HepG2 (cell line): Measurements from ENCODE around the gene GMEB2. TPM values are rescaled to one million over a fixed set of nuclear protein-coding genes. Genes with fewer than 3 reads are reported as not detected.

Experiments
- AHR ChIP-seq: IDR thresholded peaks from 2 replicates; pipeline ENCODE4 v1.6.1; 2018; ENCODE audit warnings: missing genetic modification reagents, missing compliant biosample characterization
- ARNT ChIP-seq: fragments of 450-650 bp; IDR thresholded peaks from 2 replicates; pipeline ENCODE4 v1.6.1; 2017
- DNMT3B ChIP-seq: conservative IDR thresholded peaks from 2 replicates; pipeline ENCODE4 v1.6.1; 2016; ENCODE audit warnings: missing biosample characterization, control low read depth
- ETV6 ChIP-seq: sonication (generic); formaldehyde crosslinking; conservative IDR thresholded peaks from 2 replicates; pipeline ENCODE4 v1.4.0; 2020; ENCODE audit warnings: missing genetic modification reagents
- HES4 ChIP-seq: sonication (generic); formaldehyde crosslinking; IDR thresholded peaks from 2 replicates; pipeline ENCODE4 v1.9.0; 2021; ENCODE audit warnings: mild to moderate bottlenecking, missing genetic modification reagents, borderline replicate concordance
- ISX ChIP-seq: sonication (generic); formaldehyde crosslinking; conservative IDR thresholded peaks from 2 replicates; pipeline ENCODE4 v1.5.0; 2020; ENCODE audit warnings: missing genetic modification reagents
- JUND ChIP-seq: sonication (generic); formaldehyde crosslinking; IDR thresholded peaks from 2 replicates; pipeline ENCODE4 v1.8.0; 2022; ENCODE audit warnings: mild to moderate bottlenecking, missing genetic modification reagents
- KDM5A ChIP-seq: fragments of 200-600 bp; sonication (generic); IDR thresholded peaks from 2 replicates; pipeline ENCODE4 v1.7.0; 2018; ENCODE audit warnings: antibody characterized with exemption, mild to moderate bottlenecking, low read length, borderline replicate concordance
- NFAT5 ChIP-seq: sonication (generic); formaldehyde crosslinking; IDR thresholded peaks from 2 replicates; pipeline ENCODE4 v1.4.0; 2020; ENCODE audit warnings: missing genetic modification reagents
- NONO ChIP-seq, 2 experiments: fragments of 450-650 bp in 1 of 2; sonication (generic) in 1 of 2; formaldehyde crosslinking in 1 of 2; IDR thresholded peaks in 1 of 2; conservative IDR thresholded peaks in 1 of 2; 2 replicates each; pipeline versions ENCODE4 v1.6.1 to v1.8.0; 2017 to 2022; ENCODE audit warnings: mild to moderate bottlenecking in 1 of 2, missing genetic modification reagents in 1 of 2, moderate library complexity in 1 of 2
- SNAPC4 ChIP-seq: sonication (generic); formaldehyde crosslinking; IDR thresholded peaks from 2 replicates; pipeline ENCODE4 v1.4.0; 2020; ENCODE audit warnings: mild to moderate bottlenecking, missing genetic modification reagents
- TRIM22 ChIP-seq: fragments of 450-650 bp; IDR thresholded peaks from 2 replicates; pipeline ENCODE4 v1.6.1; 2017
- ZNF33B ChIP-seq: sonication (generic); formaldehyde crosslinking; IDR thresholded peaks from 2 replicates; pipeline ENCODE4 v1.5.1; 2020; ENCODE audit warnings: mild to moderate bottlenecking, missing genetic modification reagents
- ZNF383 ChIP-seq: sonication (generic); formaldehyde crosslinking; IDR thresholded peaks from 2 replicates; pipeline ENCODE4 v1.4.0; 2020; ENCODE audit warnings: missing genetic modification reagents, mild to moderate bottlenecking, borderline replicate concordance
- ZNF441 ChIP-seq: sonication (generic); formaldehyde crosslinking; IDR thresholded peaks from 2 replicates; pipeline ENCODE4 v1.7.0; 2021; ENCODE audit warnings: missing genetic modification reagents, borderline replicate concordance
- ZNF629 ChIP-seq: sonication (generic); formaldehyde crosslinking; conservative IDR thresholded peaks from 2 replicates; pipeline ENCODE4 v1.5.0; 2020; ENCODE audit warnings: missing genetic modification reagents
- ZNF781 ChIP-seq: sonication (generic); formaldehyde crosslinking; IDR thresholded peaks from 2 replicates; pipeline ENCODE4 v1.5.1; 2020; ENCODE audit warnings: borderline replicate concordance, mild to moderate bottlenecking, missing genetic modification reagents; ENCODE audit errors: not compliant biosample characterization
- ZSCAN30 ChIP-seq: sonication (generic); formaldehyde crosslinking; IDR thresholded peaks from 2 replicates; pipeline ENCODE4 v1.5.0; 2020; ENCODE audit warnings: mild to moderate bottlenecking, missing genetic modification reagents
- polyA plus RNA-seq, 8 experiments: library from polyadenylated mRNA; depleted of rRNA in 3 of 8; stranded (reverse) in 7 of 8; unstranded in 1 of 8; fragments of >200 nt; fragmentation: Illumina TruSeq in 4 of 8; extraction: Trizol in 4 of 8; gene quantifications; 2 replicates each; pipeline versions ENCODE4 v1.2.1 to v1.2.3, GENCODE V29; 2011 to 2016; ENCODE audit warnings: low read depth in 4 of 8, missing spikeins in 1 of 8, mixed read lengths in 1 of 8; ENCODE audit not compliant: insufficient read depth in 1 of 8
- total RNA-seq, 5 experiments: library from RNA; depleted of rRNA; stranded (reverse); fragments of >200 nt; fragmentation: Illumina TruSeq; extraction: Trizol; gene quantifications; 2 replicates each; pipeline ENCODE4 v1.2.3, GENCODE V29; 2016; ENCODE audit warnings: low read depth in 1 of 5

The GMEB2 gene
- total and polyA plus RNA-seq, 2 of the 13 experiments (the other 11 are each of a cell fraction or from before 2014, with no cell fraction given): 10.6 to 12.4 TPM

- TF ChIP-seq ZSCAN30 (CRISPR knock-in tag) (peak; percentile 66; the same call in 1 of the 2 replicates), DNMT3B (no peak; the same call in 1 of the 2 replicates), ZNF383 (CRISPR knock-in tag) (peak; percentile 95), ISX (CRISPR knock-in tag) (peak; percentile 97), ZNF441 (CRISPR knock-in tag) (peak; percentile 73), SNAPC4 (CRISPR knock-in tag) (peak; percentile 97), ZNF33B (no peak), NONO (IDR thresholded peaks at IDR 0.05) (no peak), NONO (CRISPR knock-in tag; conservative IDR thresholded peaks at IDR 0.05) (peak; percentile 97), JUND (peak; percentile 70; the same call in 1 of the 2 replicates), ZNF781 (no peak), ZNF629 (CRISPR knock-in tag) (peak; percentile 69), AHR (CRISPR knock-in tag) (peak; percentile 96), TRIM22 (no peak), HES4 (CRISPR knock-in tag) (peak; percentile 52; the same call in 1 of the 2 replicates), ARNT (no peak), ETV6 (CRISPR knock-in tag) (peak; percentile 92), KDM5A (peak; percentile 100), NFAT5 (CRISPR knock-in tag) (peak; percentile 91)
These were observed 31.2 kb upstream of the GMEB2 start, which contains the start of gene RTEL1 (continued) for GRCh38 chr20:63657937-63658748.
